Right lobe of liver (tissue), 6 donors: ENCODE data around the gene RMRP. TPM values are rescaled to one million over a fixed set of nuclear protein-coding genes. Genes with fewer than 3 reads are reported as not detected.
A peak's percentile ranks its signal among the peaks of the same experiment; 100 is the strongest.

Experiments
- ATAC-seq, 4 donors: fragments of 200-7000 bp; cut with Tn5 transposase; one replicate each; pipeline ENCODE4 v1.9.1; 2020; ENCODE audit warnings: mild to moderate bottlenecking in 4 of 4, moderate library complexity in 4 of 4
- DNase-seq, 3 donors: peaks; one replicate each; pipeline ENCODE4 v3.0.0-alpha.2; 2020
- H3K27ac ChIP-seq, 3 donors: fragments of 200-600 bp; one replicate each; pipeline ENCODE4 v1.8.0; 2022
- H3K27me3 ChIP-seq, 2 donors: fragments of 200-600 bp; one replicate each; pipeline ENCODE4 v1.8.0; 2022
- H3K36me3 ChIP-seq, 4 donors: fragments of 200-600 bp; sonication (generic) in 1 of 4; one replicate each; pipeline versions ENCODE4 v1.5.1 to v1.8.0; 2017 to 2022; ENCODE audit warnings: control low read depth in 1 of 4
- H3K4me1 ChIP-seq, 4 donors: fragments of 200-600 bp; sonication (generic) in 1 of 4; one replicate each; pipeline versions ENCODE4 v1.5.1 to v1.8.0; 2017 to 2022; ENCODE audit warnings: control low read depth in 1 of 4
- H3K4me3 ChIP-seq, 3 donors: fragments of 200-600 bp; one replicate each; pipeline ENCODE4 v1.8.0; 2022
- H3K9me3 ChIP-seq, 4 donors: fragments of 200-600 bp; sonication (generic) in 1 of 4; one replicate each; pipeline versions ENCODE4 v1.5.1 to v1.8.0; 2017 to 2022; ENCODE audit warnings: control low read depth in 1 of 4
- CTCF ChIP-seq, 4 donors: fragments of 200-600 bp in 3 of 4; fragments of 450-650 bp in 1 of 4; IDR thresholded peaks; one replicate each; pipeline versions ENCODE4 v1.5.1 to v1.8.0; 2016 to 2022; ENCODE audit warnings: antibody characterized with exemption in 4 of 4, mild to moderate bottlenecking in 2 of 4
- POLR2A ChIP-seq: fragments of 450-650 bp; IDR thresholded peaks from one replicate; pipeline ENCODE4 v1.6.1; 2017; ENCODE audit warnings: antibody characterized with exemption, mild to moderate bottlenecking
- WGBS: methylation state at CpG from one replicate; pipeline ENCODE4 v1.1.6; 2018; ENCODE audit warnings: low coverage, low lambda C conversion rate; ENCODE audit not compliant: insufficient coverage; ENCODE audit errors: missing lambda C conversion rate; 5-methylcytosine and 5-hydroxymethylcytosine counted together
- intact Hi-C, 2 donors: fragments of 100-400 bp; cut with DNase I; formaldehyde crosslinking; loops; one replicate each; pipeline versions ENCODE4 v1.11.2 to v1.14.1; 2022
- total RNA-seq, 6 experiments: library from RNA; depleted of rRNA in 2 of 6; stranded (reverse); fragments of >200 nt in 2 of 6; fragmentation: NEBNext Ultra II Directional in 3 of 6; extraction: Animal tissue kit (Norgen Biotek cat#: 25700) in 3 of 6; gene quantifications; one replicate each; pipeline versions ENCODE4 v1.1.0 to v1.2.4, GENCODE V29; 2016 to 2023
- donor health status: DM: no; HTN: yes; CAD: no.
- donor health status: DM: no; HTN: no; CAD: no.
- donor health status: DM: no; HTN: no; CAD: no.
- donor health status: DM: no; HTN: yes; CAD: no.
- donor health status: DM: no; HTN: yes; CAD: no.

RMRP gene
- total RNA-seq, 6 experiments from 2014 or later = 1,534 to 17,791 (median 6,650) TPM

- Histone ChIP-seq H3K9me3 (no peaks in the 10 kb centered on the region), H3K27me3 (no peaks in the 10 kb centered on the region), H3K4me1 (peaks cover 0 to 33% (median 6%) of the 10 kb centered on the region in 4 donors), H3K36me3 (no peaks in the 10 kb centered on the region), H3K27ac (no peak overlapping the region), H3K4me3 (no peak overlapping the region)
- intact Hi-C loops = loop anchor here in 1 of 2 donors (10.0 kb wide), 1 partner anchor 59 kb away; no protein-coding TSS in a partner anchor
- ATAC-seq = no peak
- TF ChIP-seq CTCF (IDR thresholded peaks at IDR 0.05) = no peak
- no peak for TF ChIP-seq POLR2A
- DNase-seq = peak in 1 of 3 donors; percentile 16
- WGBS = 60% methylated on average over 1 of the region's 1 CpG
Measured at GRCh38 chr9:35666045-35666444, 8.2 kb upstream of the RMRP start.

- WGBS = 28% methylated on average over 5 of the region's 5 CpGs
- no peaks in the 10 kb centered on the region for H3K9me3 ChIP-seq
- TF ChIP-seq POLR2A (no peak), CTCF (IDR thresholded peaks at IDR 0.05) (no peak)
- intact Hi-C loops = loop anchor here in 1 of 2 donors (10.0 kb wide), 1 partner anchor 59 kb away; no protein-coding TSS in a partner anchor
- ATAC-seq (no peak), DNase-seq (no peak)
- H3K27me3 ChIP-seq = no peaks in the 10 kb centered on the region
- no peaks in the 10 kb centered on the region for H3K36me3 ChIP-seq
- peak overlapping the region in 1 of 3 donors; percentile 26 for H3K27ac ChIP-seq
- peak overlapping the region; percentile 18 to 58 (median 48) for H3K4me3 ChIP-seq
- peaks cover 0 to 38% (median 7%) of the 10 kb centered on the region in 4 donors for H3K4me1 ChIP-seq
Measured at GRCh38 chr9:35665471-35665818, 7.6 kb upstream of the RMRP start.

- peak; percentile 82 to 88 (median 87) for ATAC-seq
- H3K4me3 ChIP-seq = peak within 1 kb of the TSS; percentile 18 to 58 (median 48)
- 0% methylated on average over 1 of the region's 58 CpGs for WGBS
- no peaks in the 10 kb centered on the region for H3K36me3 ChIP-seq
- intact Hi-C loops = loop anchor here (5.0 to 10.0 kb wide), 2 partner anchors 60 to 62 kb away; no protein-coding TSS in a partner anchor
- H3K27me3 ChIP-seq = no peaks in the 10 kb centered on the region
- peak; percentile 85 to 87 (median 85) for DNase-seq
- H3K27ac ChIP-seq = peak within 1 kb of the TSS in 1 of 3 donors; percentile 26
- peak; percentile 49 for TF ChIP-seq POLR2A
- TF ChIP-seq CTCF (IDR thresholded peaks at IDR 0.05) = peak in 2 of 4 donors; percentile 18 to 25
- H3K4me1 ChIP-seq = peaks cover 0 to 38% (median 7%) of the 10 kb centered on the region in 4 donors
- no peaks in the 10 kb centered on the region for H3K9me3 ChIP-seq
Measured at GRCh38 chr9:35664531-35665470, 7.0 kb upstream of the RMRP start, which contains the start of gene ARHGEF39. Gene ARHGEF39 (minus strand): TSS chr9:35665195. CDS start chr9:35665169, 26 bp downstream.

DNA sequence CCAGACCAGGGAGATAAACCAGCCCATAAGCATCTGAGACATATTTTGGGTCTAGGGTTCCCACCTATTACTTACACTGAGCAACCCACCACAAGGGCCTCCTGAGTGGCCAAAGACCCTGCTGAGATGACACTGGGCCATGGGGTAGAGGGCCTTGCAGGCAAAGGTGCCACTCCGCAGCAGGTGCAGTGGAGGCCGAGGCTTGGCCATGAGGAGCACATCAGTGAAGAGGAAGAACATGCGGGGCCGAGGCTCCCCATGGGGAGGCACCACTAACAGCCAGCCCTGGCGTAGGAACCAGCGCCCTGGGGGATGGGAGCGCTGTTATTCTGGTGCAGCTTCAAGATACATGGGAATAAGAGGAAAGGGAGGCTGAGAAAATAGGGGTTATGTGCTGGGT lies 4.6 kb upstream of the RMRP start:
- ATAC-seq (no peak), DNase-seq (no peak)
- Histone ChIP-seq H3K27me3 (no peaks in the 10 kb centered on the region), H3K4me3 (no peak overlapping the region), H3K36me3 (no peaks in the 10 kb centered on the region), H3K9me3 (no peaks in the 10 kb centered on the region), H3K27ac (peak overlapping the region in 1 of 3 donors; percentile 36), H3K4me1 (peaks cover 0 to 32% (median 3%) of the 10 kb centered on the region in 4 donors)
- intact Hi-C loops = loop anchor here (5.0 to 10.0 kb wide), 2 partner anchors 62 to 65 kb away; no protein-coding TSS in a partner anchor
- WGBS = no CpG with 5 or more reads among the region's 7 CpGs
- TF ChIP-seq CTCF (IDR thresholded peaks at IDR 0.05) (no peak), POLR2A (no peak)
